ENCODE data around the gene KIF3C.
"Not testable (repeated sequence)": the region's sequence is repeated elsewhere in the genome, so short reads cannot be mapped to it uniquely, and the experiment has no call there.

The KIF3C gene

DNA sequence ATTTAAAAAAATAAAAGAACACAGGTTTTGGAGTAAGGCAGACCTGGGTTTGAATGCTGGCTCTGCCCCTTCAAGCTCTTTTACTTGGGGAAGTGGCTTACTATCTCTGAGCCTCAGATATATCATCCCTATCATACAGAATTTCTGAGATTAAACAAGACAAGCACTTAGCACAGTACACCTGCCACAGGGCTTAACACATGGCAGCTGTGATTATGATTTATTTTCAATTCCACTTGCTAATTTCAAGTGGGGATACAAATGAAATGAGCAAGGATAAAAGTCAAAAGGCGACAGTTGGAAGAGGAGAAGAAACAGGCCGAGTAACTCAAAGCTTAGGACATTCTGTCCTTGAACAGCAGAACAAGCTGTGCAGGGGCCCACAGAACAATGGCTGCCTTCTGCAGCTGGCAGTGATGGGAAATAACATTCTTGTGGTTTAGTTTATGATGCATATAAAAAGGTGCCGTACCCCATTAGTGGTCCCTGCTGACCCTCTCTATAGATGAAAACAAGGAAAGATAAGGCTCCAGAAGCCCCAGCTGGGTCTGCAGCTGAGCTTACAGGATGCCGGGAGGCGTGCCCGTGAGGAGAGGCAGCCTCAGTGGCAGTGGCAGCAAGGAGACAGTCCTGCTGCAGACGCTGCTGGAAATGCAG, 45.3 kb downstream of the KIF3C start:
- H3K4me3 Mint-ChIP-seq: no peak overlapping the region
- ATAC-seq (replicated peaks) (no peak), DNase-seq (no peak)
- no peaks in the 10 kb centered on the region for H3K27me3 Mint-ChIP-seq
- H3K36me3 Mint-ChIP-seq (ENCODE audit: insufficient read depth): peaks cover 2% of the 10 kb centered on the region
- H3K4me1 Mint-ChIP-seq (ENCODE audit: low read depth in 2 of 2): no peaks in the 10 kb centered on the region
- no peak overlapping the region for H3K27ac Mint-ChIP-seq
- H3K9me3 Mint-ChIP-seq: no peaks in the 10 kb centered on the region

DNA sequence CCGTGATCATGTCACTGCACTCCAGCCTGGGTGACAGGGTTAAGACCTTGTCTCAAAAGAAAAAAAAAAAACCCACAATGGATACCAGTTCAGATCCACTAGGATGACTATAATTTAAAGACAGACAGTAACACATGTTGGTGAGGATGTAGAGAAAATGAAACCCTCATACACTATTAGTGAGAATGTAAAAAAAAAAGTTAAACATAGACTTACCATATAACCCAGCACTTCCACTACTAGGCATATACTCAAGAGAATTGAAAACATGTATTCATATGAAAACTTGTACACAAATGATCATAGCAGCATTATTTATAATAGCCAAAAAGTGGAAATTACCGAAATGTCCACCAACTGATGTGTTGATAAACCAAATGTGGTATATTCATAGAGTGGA, 48.7 kb downstream of the KIF3C start:
- H3K36me3 Mint-ChIP-seq (ENCODE audit: insufficient read depth): peaks cover 5% of the 10 kb centered on the region
- no peak for ATAC-seq (replicated peaks)
- no peaks in the 10 kb centered on the region for H3K4me1 Mint-ChIP-seq (ENCODE audit: low read depth in 2 of 2)
- no peaks in the 10 kb centered on the region for H3K27me3 Mint-ChIP-seq
- H3K9me3 Mint-ChIP-seq: no peaks in the 10 kb centered on the region
- DNase-seq: no peak
- no peak overlapping the region for H3K4me3 Mint-ChIP-seq
- H3K27ac Mint-ChIP-seq: no peak overlapping the region

DNA sequence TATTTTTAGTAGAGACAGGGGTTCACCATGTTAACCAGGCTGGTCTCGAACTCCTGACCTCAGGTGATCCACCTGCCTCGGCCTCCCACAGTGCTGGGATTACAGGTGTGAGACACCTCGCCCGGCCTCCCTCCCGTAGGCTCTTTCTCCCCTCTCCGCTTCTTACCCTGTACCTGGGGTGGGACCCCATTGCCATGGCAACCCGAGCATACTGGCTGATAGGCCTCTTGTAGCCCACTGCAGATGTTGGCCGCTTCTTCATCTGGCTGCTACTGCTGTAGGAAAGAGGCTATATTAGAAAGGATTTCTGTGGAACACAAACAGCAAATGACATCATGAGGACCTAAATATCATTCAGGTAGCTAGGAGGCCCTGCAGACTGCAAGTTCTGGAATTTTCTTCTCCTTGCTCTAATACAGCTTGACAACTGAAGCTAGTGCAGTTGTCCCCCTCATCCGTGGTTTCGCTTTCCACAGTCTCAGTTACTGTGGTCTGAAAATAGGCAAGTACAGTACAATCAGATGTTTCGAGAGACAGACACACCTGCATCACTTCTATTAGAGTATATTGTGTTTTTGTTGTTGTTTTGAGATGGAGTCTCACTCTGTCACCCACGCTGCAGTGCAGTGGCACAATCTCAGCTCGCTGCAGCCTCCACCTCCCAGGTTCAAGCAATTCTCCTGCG, 52.4 kb downstream of the KIF3C start:
- Mint-ChIP-seq H3K4me1 (ENCODE audit: low read depth in 2 of 2) (no peaks in the 10 kb centered on the region), H3K4me3 (no peak overlapping the region), H3K9me3 (no peaks in the 10 kb centered on the region), H3K27ac (no peak overlapping the region), H3K36me3 (ENCODE audit: insufficient read depth) (peaks cover 9% of the 10 kb centered on the region), H3K27me3 (no peaks in the 10 kb centered on the region)
- DNase-seq (no peak), ATAC-seq (replicated peaks) (no peak)

DNA sequence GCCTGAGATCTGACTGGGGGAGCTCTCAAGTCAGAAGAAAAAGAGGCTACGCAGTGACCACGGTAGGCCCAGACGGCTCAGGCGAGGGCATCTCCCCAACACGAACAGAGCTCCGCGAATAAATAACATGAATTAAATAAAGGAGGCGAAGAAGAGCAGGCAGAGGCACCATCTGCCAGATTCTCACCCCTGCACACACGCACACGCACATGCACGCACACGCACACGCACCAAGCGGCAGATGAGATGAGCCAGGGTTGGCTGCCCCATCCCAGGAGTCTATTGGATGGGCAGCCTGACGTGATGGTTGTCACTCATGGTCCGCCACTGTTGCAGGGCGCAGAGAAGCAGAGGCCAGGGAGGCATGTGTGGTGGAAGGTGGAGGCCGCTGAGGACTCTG, 53.6 kb downstream of the KIF3C start:
- Mint-ChIP-seq H3K4me1 (ENCODE audit: low read depth in 2 of 2) (no peaks in the 10 kb centered on the region), H3K27ac (peak overlapping the region in 1 of 2 donors; percentile 73)
- ATAC-seq (replicated peaks): no peak

DNA sequence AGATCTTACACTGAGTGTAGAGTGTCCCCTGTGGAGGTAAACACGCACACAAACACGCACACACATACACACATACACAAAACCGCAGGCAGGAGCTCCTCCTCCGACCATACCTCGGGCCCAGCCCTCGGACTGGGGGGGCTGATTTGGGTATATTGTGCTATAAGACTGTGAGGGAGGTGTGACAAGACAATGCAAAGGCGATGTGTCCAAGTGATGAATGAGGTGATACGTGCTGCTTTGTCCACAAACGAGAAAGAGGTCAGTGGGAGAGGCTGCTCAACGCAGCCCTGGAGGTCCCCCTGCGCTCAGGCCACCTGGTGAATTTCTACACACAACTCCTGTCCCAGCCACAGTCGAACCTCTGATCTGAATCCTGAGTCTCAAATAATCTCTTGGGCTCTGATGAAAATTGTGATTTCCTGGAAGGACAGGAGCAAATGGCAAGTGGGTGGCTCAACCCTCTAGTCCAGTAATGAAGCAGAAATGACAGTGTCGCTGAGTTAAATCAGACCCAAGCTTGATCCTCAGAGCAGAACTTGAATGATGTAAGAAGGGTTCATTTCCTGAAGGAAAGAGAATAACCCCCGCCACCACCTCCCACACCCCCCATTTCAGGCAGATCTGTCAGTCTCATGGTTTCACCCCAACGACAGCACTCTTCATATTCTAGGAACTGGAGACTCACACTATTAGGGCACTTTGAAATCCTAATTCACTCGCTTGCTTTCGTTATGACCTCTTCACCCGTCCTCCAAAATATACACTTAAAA, 55.1 kb downstream of the KIF3C start:
- no peak overlapping the region for H3K4me3 Mint-ChIP-seq
- H3K4me1 Mint-ChIP-seq (ENCODE audit: low read depth in 2 of 2): no peaks in the 10 kb centered on the region
- peaks cover 9% of the 10 kb centered on the region for H3K36me3 Mint-ChIP-seq (ENCODE audit: insufficient read depth)
- H3K27ac Mint-ChIP-seq: no peak overlapping the region
- DNase-seq: no peak
- no peaks in the 10 kb centered on the region for H3K27me3 Mint-ChIP-seq
- ATAC-seq (replicated peaks): no peak
- H3K9me3 Mint-ChIP-seq: no peaks in the 10 kb centered on the region

More for the DNA sequence above, 53.6 kb downstream of the KIF3C start:
- Mint-ChIP-seq H3K4me3 (no peak overlapping the region), H3K36me3 (ENCODE audit: insufficient read depth) (peaks cover 9% of the 10 kb centered on the region), H3K9me3 (no peaks in the 10 kb centered on the region), H3K27me3 (no peaks in the 10 kb centered on the region)
- no peak for DNase-seq

DNA sequence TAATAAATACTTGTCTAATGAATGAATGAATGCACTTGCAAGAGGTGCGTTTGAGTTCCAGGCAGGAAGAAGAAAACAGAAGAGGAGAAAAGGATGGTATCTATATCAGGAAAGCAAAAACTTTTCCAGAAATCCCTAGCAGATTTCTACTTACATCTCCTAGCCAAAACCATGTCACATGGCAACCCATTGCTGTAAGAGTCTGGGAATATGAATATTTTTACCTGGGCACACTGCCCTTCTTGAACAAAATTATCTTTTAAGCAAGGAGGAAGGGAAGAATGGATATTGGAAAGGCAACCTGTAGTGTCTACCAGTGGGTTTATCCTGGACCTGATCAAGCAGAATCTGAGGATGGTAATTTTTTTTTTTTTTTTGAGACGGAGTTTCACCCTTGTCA, 59.8 kb downstream of the KIF3C start:
- Mint-ChIP-seq H3K4me1 (ENCODE audit: low read depth in 2 of 2) (no peaks in the 10 kb centered on the region), H3K36me3 (ENCODE audit: insufficient read depth) (peaks cover 1% of the 10 kb centered on the region)
- DNase-seq: no peak

DNA sequence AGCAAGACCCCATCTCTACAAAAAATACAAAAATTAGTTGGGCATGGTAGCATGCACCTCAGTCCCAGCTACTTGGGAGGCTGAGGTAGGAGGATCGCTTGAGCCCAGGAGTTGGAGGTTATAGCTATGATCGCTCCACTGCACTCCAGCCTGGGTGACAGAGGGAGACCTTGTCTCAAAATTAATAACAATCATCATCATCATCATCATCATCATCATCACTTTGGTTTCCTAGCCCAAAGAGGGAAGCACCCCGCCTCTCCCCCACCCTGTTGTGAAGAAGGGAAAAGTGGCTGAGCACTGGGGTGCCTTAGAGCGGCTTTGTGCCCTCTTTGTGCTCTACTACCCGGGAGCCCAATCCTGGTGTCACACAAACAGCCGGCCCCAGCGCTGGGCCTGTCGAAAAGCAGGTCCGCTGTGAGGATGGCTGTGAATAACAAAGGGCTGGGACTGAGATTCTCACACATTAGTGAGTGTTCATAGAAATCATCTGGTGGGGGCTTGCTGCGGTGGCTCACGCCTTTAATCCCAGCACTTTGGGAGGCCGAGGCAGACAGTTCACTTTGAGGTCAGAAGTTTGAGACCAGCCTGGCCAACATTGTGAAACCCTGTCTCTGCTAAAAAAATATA, 61.4 kb downstream of the KIF3C start:
- no peak for DNase-seq
- Mint-ChIP-seq H3K27ac (no peak overlapping the region), H3K9me3 (no peaks in the 10 kb centered on the region), H3K27me3 (no peaks in the 10 kb centered on the region), H3K4me1 (ENCODE audit: low read depth in 2 of 2) (peaks cover 7 to 8% of the 10 kb centered on the region in 2 donors), H3K4me3 (no peak overlapping the region), H3K36me3 (ENCODE audit: insufficient read depth) (no peaks in the 10 kb centered on the region)
- ATAC-seq (replicated peaks): no peak

More for the DNA sequence above, 59.8 kb downstream of the KIF3C start:
- Mint-ChIP-seq H3K27ac (no peak overlapping the region), H3K9me3 (no peaks in the 10 kb centered on the region), H3K4me3 (no peak overlapping the region), H3K27me3 (no peaks in the 10 kb centered on the region)
- no peak for ATAC-seq (replicated peaks)

DNA sequence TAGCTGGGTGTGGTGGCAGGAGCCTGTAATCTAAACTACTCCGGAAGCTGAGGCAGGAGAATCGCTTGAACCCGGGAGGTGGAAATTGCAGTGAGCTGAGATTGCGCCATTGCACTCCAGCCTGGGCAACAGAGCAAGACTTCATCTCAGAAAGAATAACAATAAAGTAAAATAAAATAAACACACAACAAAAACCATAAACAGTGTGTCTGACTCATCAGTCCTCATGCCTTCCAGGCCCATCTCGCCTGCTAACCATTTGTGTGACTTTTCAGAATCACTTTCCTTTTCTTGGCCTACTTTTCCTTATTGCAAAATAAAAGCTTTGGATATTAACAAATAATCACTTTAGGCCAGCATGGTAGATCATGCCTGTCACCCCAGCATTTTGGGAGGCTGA, 62.0 kb downstream of the KIF3C start:
- no peak overlapping the region for H3K27ac Mint-ChIP-seq
- H3K27me3 Mint-ChIP-seq: no peaks in the 10 kb centered on the region
- no peaks in the 10 kb centered on the region for H3K9me3 Mint-ChIP-seq
- no peak for ATAC-seq (replicated peaks)
- no peak for DNase-seq
- H3K36me3 Mint-ChIP-seq (ENCODE audit: insufficient read depth): no peaks in the 10 kb centered on the region
- H3K4me3 Mint-ChIP-seq: no peak overlapping the region
- peaks cover 7 to 8% of the 10 kb centered on the region in 2 donors for H3K4me1 Mint-ChIP-seq (ENCODE audit: low read depth in 2 of 2)

DNA sequence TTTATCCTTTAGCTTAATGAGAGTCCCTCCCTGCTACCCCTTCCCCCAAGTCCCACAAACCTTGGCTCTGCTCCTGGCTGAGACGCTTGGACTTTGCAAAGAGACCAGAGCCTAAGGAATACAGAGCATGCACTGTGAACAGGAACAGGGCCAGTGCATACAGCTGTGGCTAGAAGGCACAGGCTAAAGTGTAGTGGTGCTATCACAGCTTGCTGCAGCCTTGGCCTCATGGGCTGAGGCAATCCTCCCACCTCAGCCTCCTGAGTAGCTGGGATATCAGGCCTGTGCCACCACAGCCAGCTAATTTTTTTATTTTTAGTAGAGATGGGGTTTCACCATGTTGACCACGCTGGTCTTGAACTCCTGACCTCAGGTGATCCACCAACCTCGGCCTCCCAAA, 64.5 kb downstream of the KIF3C start:
- peak overlapping the region in 1 of 2 donors; percentile 20 for H3K27ac Mint-ChIP-seq
- H3K27me3 Mint-ChIP-seq: no peaks in the 10 kb centered on the region
- H3K9me3 Mint-ChIP-seq: no peaks in the 10 kb centered on the region
- peaks cover 7 to 8% of the 10 kb centered on the region in 2 donors for H3K4me1 Mint-ChIP-seq (ENCODE audit: low read depth in 2 of 2)
- H3K4me3 Mint-ChIP-seq: no peak overlapping the region
- no peak for ATAC-seq (replicated peaks)
- no peaks in the 10 kb centered on the region for H3K36me3 Mint-ChIP-seq (ENCODE audit: insufficient read depth)
- no peak for DNase-seq

DNA sequence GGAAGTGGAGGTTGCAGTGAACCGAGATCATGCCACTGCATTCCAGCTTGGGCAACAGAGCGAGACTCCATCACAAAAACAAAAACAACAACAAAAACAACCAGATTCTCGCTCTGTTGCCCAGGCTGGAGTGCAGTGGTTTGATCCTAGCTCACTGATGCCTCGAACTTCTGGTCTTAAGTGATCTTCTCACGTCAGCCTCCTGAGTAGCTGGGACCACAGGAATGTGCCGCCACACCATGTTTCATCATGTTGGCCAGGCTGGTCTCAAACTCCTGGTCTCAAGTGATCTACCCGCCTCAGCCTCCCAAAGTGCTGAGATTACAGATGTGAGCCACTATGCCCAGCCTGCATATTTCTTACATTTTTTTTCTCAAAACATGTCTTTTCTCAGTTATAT, 64.9 kb downstream of the KIF3C start:
- ATAC-seq (replicated peaks); H3K27me3 Mint-ChIP-seq; H3K4me3 Mint-ChIP-seq; H3K4me1 Mint-ChIP-seq (ENCODE audit: low read depth in 2 of 2); H3K36me3 Mint-ChIP-seq (ENCODE audit: insufficient read depth); DNase-seq; H3K9me3 Mint-ChIP-seq: not testable (repeated sequence)
- H3K27ac Mint-ChIP-seq: peak overlapping the region in 1 of 2 donors; percentile 20

DNA sequence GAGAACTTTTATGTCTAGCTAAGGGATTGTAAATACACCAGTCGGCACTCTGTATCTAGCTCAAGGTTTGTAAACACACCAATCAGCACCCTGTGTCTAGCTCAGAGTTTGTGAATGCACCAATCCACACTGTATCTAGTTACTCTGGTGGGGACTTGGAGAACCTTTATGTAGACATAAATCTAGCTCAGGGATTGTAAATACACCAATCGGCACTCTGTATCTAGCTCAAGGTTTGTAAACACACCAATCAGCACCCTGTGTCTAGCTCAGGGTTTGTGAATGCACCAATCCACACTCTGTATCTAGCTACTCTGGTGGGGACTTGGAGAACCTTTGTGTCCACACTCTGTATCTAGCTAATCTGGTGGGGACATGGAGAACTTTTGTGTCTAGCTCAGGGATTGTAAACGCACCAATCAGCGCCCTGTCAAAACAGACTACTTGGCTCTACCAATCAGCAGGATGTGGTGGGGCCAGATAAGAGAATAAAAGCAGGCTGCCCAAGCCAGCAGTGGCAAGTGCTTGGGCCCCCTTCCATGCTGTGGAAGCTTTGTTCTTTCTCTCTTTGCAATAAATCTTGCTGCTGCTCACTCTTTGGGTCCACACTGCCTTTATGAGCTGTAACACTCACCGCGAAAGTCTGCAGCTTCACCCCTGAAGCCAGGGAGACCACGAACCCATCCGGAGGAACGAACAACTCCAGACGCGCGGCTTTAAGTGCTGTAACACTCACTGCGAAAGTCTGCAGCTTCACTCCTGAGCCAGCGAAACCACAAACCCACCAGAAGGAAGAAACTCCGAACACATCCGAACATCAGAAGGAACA, 66.1 kb downstream of the KIF3C start:
- H3K36me3 Mint-ChIP-seq (ENCODE audit: insufficient read depth); H3K4me1 Mint-ChIP-seq (ENCODE audit: low read depth in 2 of 2); H3K27me3 Mint-ChIP-seq; H3K9me3 Mint-ChIP-seq: not testable (repeated sequence)
- H3K27ac Mint-ChIP-seq: peak overlapping the region; percentile 86 to 92
- DNase-seq (peak; percentile 19 to 41 (median 21)), ATAC-seq (replicated peaks) (peak; percentile 24)
- H3K4me3 Mint-ChIP-seq: peak overlapping the region; percentile 79 to 85

DNA sequence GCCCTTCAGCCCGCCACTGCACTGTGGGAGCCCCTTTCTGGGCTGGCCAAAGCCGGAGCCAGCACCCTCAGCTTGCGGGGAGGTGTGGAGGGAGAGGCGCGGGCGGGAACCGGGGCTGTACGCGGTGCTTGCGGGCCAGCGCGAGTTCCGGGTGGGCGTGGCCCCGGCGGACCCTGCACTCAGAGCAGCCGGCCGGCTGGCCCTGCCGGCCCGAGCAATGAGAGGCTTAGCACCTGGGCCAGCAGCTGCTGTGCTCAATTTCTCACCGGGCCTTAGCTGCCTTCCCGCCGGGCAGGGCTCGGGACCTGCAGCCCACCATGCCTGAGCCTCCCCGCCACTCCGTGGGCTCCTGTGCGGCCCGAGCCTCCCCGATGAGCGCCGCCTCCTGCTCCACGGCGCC, 66.9 kb downstream of the KIF3C start:
- DNase-seq; H3K4me3 Mint-ChIP-seq; H3K27me3 Mint-ChIP-seq; H3K27ac Mint-ChIP-seq; ATAC-seq (replicated peaks); H3K4me1 Mint-ChIP-seq (ENCODE audit: low read depth in 2 of 2); H3K36me3 Mint-ChIP-seq (ENCODE audit: insufficient read depth); H3K9me3 Mint-ChIP-seq: not testable (repeated sequence)

DNA sequence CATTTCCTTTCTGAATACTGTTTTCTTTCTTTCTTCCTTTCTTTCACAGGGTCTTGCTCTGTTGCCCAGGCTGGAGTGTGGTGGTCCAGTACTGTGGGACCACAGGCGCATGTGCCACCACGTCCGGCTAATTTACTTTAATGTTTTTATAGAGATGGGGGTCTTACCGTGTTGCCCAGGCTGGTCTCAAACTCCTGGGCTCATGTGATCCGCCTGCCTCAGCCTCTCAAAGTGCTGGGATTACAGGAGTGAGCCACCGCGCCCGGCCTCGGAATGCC, 68.7 kb downstream of the KIF3C start:
- H3K4me1 Mint-ChIP-seq (ENCODE audit: low read depth in 2 of 2); H3K36me3 Mint-ChIP-seq (ENCODE audit: insufficient read depth); H3K9me3 Mint-ChIP-seq; H3K4me3 Mint-ChIP-seq; H3K27ac Mint-ChIP-seq; H3K27me3 Mint-ChIP-seq; ATAC-seq (replicated peaks); DNase-seq: not testable (repeated sequence)

All from effector memory CD8-positive, alpha-beta T cell (primary cell).